ENCODE results near the gene SH2D5. TPM values are rescaled to one million over a fixed set of nuclear protein-coding genes. Genes with fewer than 3 reads are reported as not detected.

SH2D5 gene
- total RNA-seq, 1 experiment from 2014 or later = 14.0 TPM

- H3K4me3 Mint-ChIP-seq (ENCODE audit: unreplicated experiment) = no peak overlapping the region
- DNase-seq (ENCODE audit: unreplicated experiment) = no peak
- intact Hi-C loops (cut with micrococcal nuclease) = no loop called here
- no peaks in the 10 kb centered on the region for H3K9me3 Mint-ChIP-seq (ENCODE audit: unreplicated experiment)
- no TSS peak for BruUV-seq (replicated peaks)
- TF ChIP-seq CTCF (IDR thresholded peaks at IDR 0.05; ENCODE audit: unreplicated experiment) = no peak
- H3K36me3 Mint-ChIP-seq (ENCODE audit: insufficient read depth, unreplicated experiment) = peaks cover 5% of the 10 kb centered on the region
- ChIA-PET POLR2A (interaction anchor here (0.6 to 1.0 kb wide), 3 partner anchors 55 to 906 kb away, joined by 3 read pairs; partner anchors contain the start of gene HP1BP3), CTCF (no interaction called here)
- H3K4me1 Mint-ChIP-seq (ENCODE audit: insufficient read depth, unreplicated experiment) = peaks cover 8% of the 10 kb centered on the region
- no peak overlapping the region for H3K27ac Mint-ChIP-seq (ENCODE audit: low read depth, unreplicated experiment)
- no peaks in the 10 kb centered on the region for H3K27me3 Mint-ChIP-seq (ENCODE audit: insufficient read depth, unreplicated experiment)
Measured at GRCh38 chr1:20724364-20725188, 7.9 kb downstream of the SH2D5 start.

GRCh38 chr1:20723537-20724363, 8.8 kb downstream of the SH2D5 start:
- CTCF ChIA-PET = no interaction called here
- no TSS peak for BruUV-seq (replicated peaks)
- no peak for DNase-seq (ENCODE audit: unreplicated experiment)
- H3K9me3 Mint-ChIP-seq (ENCODE audit: unreplicated experiment) = no peaks in the 10 kb centered on the region
- no peak overlapping the region for H3K27ac Mint-ChIP-seq (ENCODE audit: low read depth, unreplicated experiment)
- TF ChIP-seq CTCF (IDR thresholded peaks at IDR 0.05; ENCODE audit: unreplicated experiment) = no peak
- intact Hi-C loops (cut with micrococcal nuclease) = no loop called here
- H3K4me3 Mint-ChIP-seq (ENCODE audit: unreplicated experiment) = no peak overlapping the region
- peaks cover 5% of the 10 kb centered on the region for H3K36me3 Mint-ChIP-seq (ENCODE audit: insufficient read depth, unreplicated experiment)
- peaks cover 8% of the 10 kb centered on the region for H3K4me1 Mint-ChIP-seq (ENCODE audit: insufficient read depth, unreplicated experiment)
- H3K27me3 Mint-ChIP-seq (ENCODE audit: insufficient read depth, unreplicated experiment) = no peaks in the 10 kb centered on the region
- POLR2A ChIA-PET = interaction anchor here (0.6 to 1.0 kb wide), 4 partner anchors 10 to 905 kb away, joined by 3 to 4 read pairs (median 3); partner anchors contain the start of gene HP1BP3

- peaks cover 5% of the 10 kb centered on the region for H3K36me3 Mint-ChIP-seq (ENCODE audit: insufficient read depth, unreplicated experiment)
- intact Hi-C loops (cut with micrococcal nuclease) = no loop called here
- H3K9me3 Mint-ChIP-seq (ENCODE audit: unreplicated experiment) = no peaks in the 10 kb centered on the region
- H3K4me3 Mint-ChIP-seq (ENCODE audit: unreplicated experiment) = no peak overlapping the region
- ChIA-PET CTCF (no interaction called here), POLR2A (interaction anchor here (0.6 kb wide), 1 partner anchor 11 kb away, joined by 4 read pairs; no protein-coding TSS in a partner anchor)
- H3K27ac Mint-ChIP-seq (ENCODE audit: low read depth, unreplicated experiment) = no peak overlapping the region
- peaks cover 4% of the 10 kb centered on the region for H3K4me1 Mint-ChIP-seq (ENCODE audit: insufficient read depth, unreplicated experiment)
- no peaks in the 10 kb centered on the region for H3K27me3 Mint-ChIP-seq (ENCODE audit: insufficient read depth, unreplicated experiment)
- BruUV-seq (replicated peaks) = no TSS peak
- DNase-seq (ENCODE audit: unreplicated experiment) = no peak
- TF ChIP-seq CTCF (IDR thresholded peaks at IDR 0.05; ENCODE audit: unreplicated experiment) = no peak
Measured at GRCh38 chr1:20723159-20723536, 9.4 kb downstream of the SH2D5 start.

Data from MCF 10A (cell line).